ENCODE results near the gene SETD3.
"Not testable (repeated sequence)": the region's sequence is repeated elsewhere in the genome, so short reads cannot be mapped to it uniquely, and the experiment has no call there.

Gene SETD3

GRCh38 chr14:99357916-99358390 is 122.7 kb downstream of the SETD3 start:
- H3K4me1 ChIP-seq (ENCODE audit: control insufficient read depth, insufficient read depth, low read length), result no peaks in the 10 kb centered on the region
- no peaks in the 10 kb centered on the region for H3K9me3 ChIP-seq (ENCODE audit: control insufficient read depth, insufficient read depth, low read length)
- no peaks in the 10 kb centered on the region for H3K36me3 ChIP-seq (ENCODE audit: control insufficient read depth, insufficient read depth, low read length)
- H3K9ac ChIP-seq (ENCODE audit: low read depth, low read length), result no peak overlapping the region
- no peaks in the 10 kb centered on the region for H3K27me3 ChIP-seq (ENCODE audit: control insufficient read depth, insufficient read depth, low read length)
- no peak overlapping the region for H3K4me3 ChIP-seq (ENCODE audit: low read depth, low read length)

DNA sequence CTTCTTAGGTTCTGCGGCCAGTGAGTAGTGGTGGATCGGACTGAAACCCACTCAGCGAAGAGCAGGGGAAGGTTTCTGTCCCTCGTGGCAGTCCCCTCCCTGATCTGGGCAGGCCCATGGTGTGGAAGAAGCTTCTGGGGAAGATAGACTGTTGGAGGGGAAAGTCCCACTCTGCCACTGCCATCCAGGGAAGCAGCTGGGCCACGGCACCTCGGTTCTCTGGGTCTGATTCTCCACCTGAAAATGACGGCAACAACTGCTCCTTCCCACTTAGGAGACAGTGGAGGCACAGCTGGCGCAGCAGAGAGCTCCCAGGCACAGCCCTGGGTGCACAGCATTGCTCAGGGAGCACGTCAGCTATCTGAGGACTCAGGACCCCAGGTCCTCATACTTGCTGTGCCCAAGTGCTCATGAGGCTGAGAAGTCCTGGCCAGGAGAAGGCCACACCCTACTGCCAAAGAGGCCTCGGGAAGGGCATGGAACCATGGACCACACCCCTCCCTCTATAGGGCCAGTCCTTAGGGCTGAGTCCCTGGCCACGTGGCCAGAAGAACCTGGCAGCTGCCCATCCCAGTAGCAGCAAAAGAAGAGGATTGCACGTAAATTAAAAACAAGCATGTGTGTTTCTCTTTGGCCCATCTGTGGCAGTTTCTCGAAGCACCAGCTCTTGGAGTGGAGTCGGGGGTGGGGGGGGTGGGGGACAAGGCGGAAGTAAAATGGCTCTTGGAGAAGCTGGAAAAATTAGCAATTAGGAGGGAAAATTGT is 123.3 kb downstream of the SETD3 start:
- Histone ChIP-seq H3K9ac (ENCODE audit: low read depth, low read length) (no peak overlapping the region), H3K4me3 (ENCODE audit: low read depth, low read length) (no peak overlapping the region), H3K36me3 (ENCODE audit: control insufficient read depth, insufficient read depth, low read length) (no peaks in the 10 kb centered on the region), H3K27me3 (ENCODE audit: control insufficient read depth, insufficient read depth, low read length) (no peaks in the 10 kb centered on the region), H3K9me3 (ENCODE audit: control insufficient read depth, insufficient read depth, low read length) (no peaks in the 10 kb centered on the region), H3K4me1 (ENCODE audit: control insufficient read depth, insufficient read depth, low read length) (no peaks in the 10 kb centered on the region)

DNA sequence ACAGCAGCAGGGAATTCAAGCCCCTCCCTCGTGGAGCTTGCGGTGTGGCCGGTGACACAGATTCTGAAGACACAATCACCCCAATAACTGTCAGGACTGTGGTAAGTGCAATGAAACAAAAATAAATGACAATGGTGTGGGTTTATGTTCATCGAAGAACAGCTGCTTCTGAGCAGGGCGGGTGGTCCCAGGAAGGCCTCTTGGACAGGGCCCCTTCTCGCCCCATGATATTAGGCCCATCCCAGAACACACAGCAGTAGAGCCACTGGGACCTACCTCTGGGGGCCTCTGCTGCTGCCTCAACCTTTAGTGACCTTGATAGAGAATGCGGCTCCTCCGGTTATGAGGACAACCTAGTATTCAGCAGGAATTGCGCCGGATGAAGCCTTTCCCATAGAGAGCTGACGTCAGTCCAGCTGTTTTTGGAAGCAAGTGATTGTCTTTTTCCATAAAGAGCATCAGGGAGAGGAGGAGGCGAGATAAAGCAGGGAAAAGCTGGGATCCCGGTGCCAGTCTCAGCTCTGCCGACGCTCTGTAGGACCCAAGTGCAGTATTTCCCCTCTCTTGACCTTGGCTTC is 124.5 kb downstream of the SETD3 start:
- H3K9me3 ChIP-seq (ENCODE audit: control insufficient read depth, insufficient read depth, low read length), result no peaks in the 10 kb centered on the region
- H3K4me3 ChIP-seq (ENCODE audit: low read depth, low read length), result no peak overlapping the region
- H3K36me3 ChIP-seq (ENCODE audit: control insufficient read depth, insufficient read depth, low read length), result no peaks in the 10 kb centered on the region
- H3K4me1 ChIP-seq (ENCODE audit: control insufficient read depth, insufficient read depth, low read length), result no peaks in the 10 kb centered on the region
- no peaks in the 10 kb centered on the region for H3K27me3 ChIP-seq (ENCODE audit: control insufficient read depth, insufficient read depth, low read length)
- no peak overlapping the region for H3K9ac ChIP-seq (ENCODE audit: low read depth, low read length)

DNA sequence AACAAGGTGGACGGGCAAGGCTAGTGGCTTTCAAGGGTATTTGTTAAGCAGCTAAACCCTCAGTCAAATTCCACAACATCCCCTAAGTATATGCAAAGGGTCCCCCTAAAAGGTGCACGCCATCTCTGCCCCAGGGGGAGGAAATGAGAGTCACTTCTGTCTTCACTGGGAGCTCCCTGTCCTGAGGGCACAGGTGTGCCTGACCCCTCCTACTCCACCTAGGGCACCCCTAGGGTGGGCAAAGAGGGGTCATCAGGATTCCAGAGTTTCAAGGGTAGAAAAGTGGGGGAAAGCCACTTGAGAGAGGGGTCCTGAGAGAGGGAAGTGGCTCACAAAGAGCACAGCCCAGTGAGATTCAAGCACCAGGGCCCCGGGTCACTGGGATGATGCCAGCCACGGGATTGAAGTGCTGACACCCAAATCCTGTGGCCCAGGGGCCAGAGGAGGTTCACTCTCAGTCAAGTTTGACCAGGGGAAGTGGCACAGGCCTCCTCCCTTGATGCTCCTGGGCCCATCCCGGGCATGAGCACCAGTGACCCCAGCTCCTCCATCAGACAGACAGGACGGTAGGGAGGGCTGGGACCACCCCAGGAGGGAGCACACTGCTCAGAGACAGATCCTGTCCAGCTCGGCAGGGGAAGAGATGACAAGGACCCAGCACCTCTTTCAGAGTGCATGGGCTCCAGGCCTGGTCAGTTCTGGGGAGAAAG is 126.3 kb downstream of the SETD3 start:
- Histone ChIP-seq H3K9ac (ENCODE audit: low read depth, low read length) (no peak overlapping the region), H3K36me3 (ENCODE audit: control insufficient read depth, insufficient read depth, low read length) (no peaks in the 10 kb centered on the region), H3K4me1 (ENCODE audit: control insufficient read depth, insufficient read depth, low read length) (no peaks in the 10 kb centered on the region), H3K27me3 (ENCODE audit: control insufficient read depth, insufficient read depth, low read length) (no peaks in the 10 kb centered on the region), H3K9me3 (ENCODE audit: control insufficient read depth, insufficient read depth, low read length) (no peaks in the 10 kb centered on the region), H3K4me3 (ENCODE audit: low read depth, low read length) (no peak overlapping the region)

- no peaks in the 10 kb centered on the region for H3K36me3 ChIP-seq (ENCODE audit: control insufficient read depth, insufficient read depth, low read length)
- H3K27me3 ChIP-seq (ENCODE audit: control insufficient read depth, insufficient read depth, low read length), result no peaks in the 10 kb centered on the region
- no peak overlapping the region for H3K9ac ChIP-seq (ENCODE audit: low read depth, low read length)
- H3K9me3 ChIP-seq (ENCODE audit: control insufficient read depth, insufficient read depth, low read length), result no peaks in the 10 kb centered on the region
- H3K4me3 ChIP-seq (ENCODE audit: low read depth, low read length), result no peak overlapping the region
- no peaks in the 10 kb centered on the region for H3K4me1 ChIP-seq (ENCODE audit: control insufficient read depth, insufficient read depth, low read length)
Measured at GRCh38 chr14:99352688-99353280, 127.9 kb downstream of the SETD3 start.

- Histone ChIP-seq H3K9ac (ENCODE audit: low read depth, low read length) (no peak overlapping the region), H3K27me3 (ENCODE audit: control insufficient read depth, insufficient read depth, low read length) (no peaks in the 10 kb centered on the region), H3K4me3 (ENCODE audit: low read depth, low read length) (no peak overlapping the region), H3K36me3 (ENCODE audit: control insufficient read depth, insufficient read depth, low read length) (no peaks in the 10 kb centered on the region), H3K9me3 (ENCODE audit: control insufficient read depth, insufficient read depth, low read length) (no peaks in the 10 kb centered on the region), H3K4me1 (ENCODE audit: control insufficient read depth, insufficient read depth, low read length) (no peaks in the 10 kb centered on the region)
Measured at GRCh38 chr14:99351166-99352007, 129.3 kb downstream of the SETD3 start.

GRCh38 chr14:99350751-99351150 is 129.9 kb downstream of the SETD3 start:
- no peaks in the 10 kb centered on the region for H3K9me3 ChIP-seq (ENCODE audit: control insufficient read depth, insufficient read depth, low read length)
- no peak overlapping the region for H3K9ac ChIP-seq (ENCODE audit: low read depth, low read length)
- no peaks in the 10 kb centered on the region for H3K36me3 ChIP-seq (ENCODE audit: control insufficient read depth, insufficient read depth, low read length)
- no peaks in the 10 kb centered on the region for H3K27me3 ChIP-seq (ENCODE audit: control insufficient read depth, insufficient read depth, low read length)
- no peak overlapping the region for H3K4me3 ChIP-seq (ENCODE audit: low read depth, low read length)
- H3K4me1 ChIP-seq (ENCODE audit: control insufficient read depth, insufficient read depth, low read length), result no peaks in the 10 kb centered on the region

DNA sequence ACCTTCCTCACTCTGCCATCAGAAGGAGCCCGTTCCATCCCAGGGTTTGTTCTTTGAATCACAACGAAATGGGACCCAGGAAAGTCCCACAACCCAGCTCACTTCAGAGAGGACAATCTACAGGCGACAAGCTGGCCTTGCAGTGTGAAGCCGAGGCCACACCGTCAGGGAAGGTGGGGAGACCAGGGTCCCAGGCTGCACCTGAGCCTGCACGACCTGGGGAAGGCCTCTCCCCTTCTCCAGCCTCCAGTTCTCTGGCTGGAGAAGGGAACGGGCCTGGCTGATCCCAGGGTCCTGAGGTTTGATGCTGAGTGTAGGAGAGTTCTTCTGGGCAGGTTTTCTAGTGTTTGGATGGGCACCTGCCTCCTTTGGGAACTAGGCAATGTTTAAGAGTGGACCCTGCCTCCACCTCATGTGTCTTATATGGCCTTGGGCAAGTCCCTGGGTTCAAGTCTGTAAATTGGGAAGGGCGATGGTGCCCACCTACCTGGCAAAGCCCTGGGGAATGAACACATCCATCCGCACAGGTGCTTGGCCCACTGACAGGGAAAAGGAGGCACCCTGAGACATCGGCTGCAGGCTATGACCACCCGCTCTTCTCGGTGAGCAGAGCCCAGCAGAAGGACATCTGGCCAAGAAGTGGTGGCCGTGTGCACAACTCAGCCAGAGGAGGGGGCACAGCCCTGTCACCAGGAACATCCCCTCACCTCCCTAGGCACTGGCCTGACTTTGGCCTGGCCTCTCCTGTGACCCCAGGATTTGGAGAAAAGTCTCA is 130.8 kb downstream of the SETD3 start:
- Histone ChIP-seq H3K36me3 (ENCODE audit: control insufficient read depth, insufficient read depth, low read length) (no peaks in the 10 kb centered on the region), H3K9me3 (ENCODE audit: control insufficient read depth, insufficient read depth, low read length) (no peaks in the 10 kb centered on the region), H3K27me3 (ENCODE audit: control insufficient read depth, insufficient read depth, low read length) (no peaks in the 10 kb centered on the region), H3K4me1 (ENCODE audit: control insufficient read depth, insufficient read depth, low read length) (no peaks in the 10 kb centered on the region), H3K9ac (ENCODE audit: low read depth, low read length) (no peak overlapping the region), H3K4me3 (ENCODE audit: low read depth, low read length) (no peak overlapping the region)

GRCh38 chr14:99348816-99349614 is 131.6 kb downstream of the SETD3 start:
- Histone ChIP-seq H3K4me3 (ENCODE audit: low read depth, low read length) (no peak overlapping the region), H3K27me3 (ENCODE audit: control insufficient read depth, insufficient read depth, low read length) (no peaks in the 10 kb centered on the region), H3K4me1 (ENCODE audit: control insufficient read depth, insufficient read depth, low read length) (no peaks in the 10 kb centered on the region), H3K9me3 (ENCODE audit: control insufficient read depth, insufficient read depth, low read length) (no peaks in the 10 kb centered on the region), H3K36me3 (ENCODE audit: control insufficient read depth, insufficient read depth, low read length) (no peaks in the 10 kb centered on the region), H3K9ac (ENCODE audit: low read depth, low read length) (no peak overlapping the region)

DNA sequence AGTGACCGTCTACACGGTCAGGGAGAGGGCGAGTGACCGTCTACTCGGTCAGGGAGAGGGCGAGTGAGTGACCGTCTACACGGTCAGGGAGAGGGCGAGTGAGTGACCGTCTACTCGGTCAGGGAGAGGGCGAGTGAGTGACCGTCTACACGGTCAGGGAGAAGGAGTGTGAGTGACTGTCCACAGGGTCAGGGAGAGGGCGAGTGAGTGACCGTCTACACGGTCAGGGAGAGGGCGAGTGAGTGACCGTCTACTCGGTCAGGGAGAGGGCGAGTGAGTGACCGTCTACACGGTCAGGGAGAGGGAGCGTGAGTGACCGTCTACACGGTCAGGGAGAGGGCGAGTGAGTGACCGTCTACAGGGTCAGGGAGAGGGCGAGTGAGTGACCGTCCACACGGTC is 132.4 kb downstream of the SETD3 start:
- not testable (repeated sequence) for H3K27me3 ChIP-seq (ENCODE audit: control insufficient read depth, insufficient read depth, low read length); H3K4me1 ChIP-seq (ENCODE audit: control insufficient read depth, insufficient read depth, low read length); H3K9me3 ChIP-seq (ENCODE audit: control insufficient read depth, insufficient read depth, low read length); H3K9ac ChIP-seq (ENCODE audit: low read depth, low read length); H3K4me3 ChIP-seq (ENCODE audit: low read depth, low read length); H3K36me3 ChIP-seq (ENCODE audit: control insufficient read depth, insufficient read depth, low read length)
